HepG2 (cell line): ENCODE data around the gene CHMP4B. TPM values are rescaled to one million over a fixed set of nuclear protein-coding genes. Genes with fewer than 3 reads are reported as not detected.

ENCODE experiments used
- ATAC-seq: fragments of 200-7000 bp; cut with Tn5 transposase; 3 replicates; pipeline ENCODE4 v1.9.1; 2020; ENCODE audit warnings: mild to moderate bottlenecking, moderate library complexity
- BruUV-seq: library from RNA; stranded (reverse); fragments of 400-500 nt; replicated peaks from 2 replicates; lab custom pipeline; 2021; lab: Mats Ljungman, UMichigan
- CTCF ChIA-PET: fragments of 300-600 bp; formaldehyde crosslinking; extraction: SDS; loops from one replicate; lab custom pipeline; 2021; ENCODE audit warnings: low total read pairs, inconsistent platforms, low intra/inter-chr PET ratio; lab: Yijun Ruan, JAX
- POLR2A ChIA-PET: fragments of 350-600 bp; sonication (Branson Sonifier 250); formaldehyde crosslinking; loops from one replicate; lab custom pipeline; 2020; ENCODE audit warnings: antibody characterized with exemption, inconsistent platforms; lab: Yijun Ruan, JAX
- DNase-seq: peaks from one replicate; pipeline ENCODE4 v3.0.0-alpha.2; 2015; ENCODE audit warnings: low spot score
- FAIRE-seq: peaks from 3 replicates; lab custom pipeline; 2011; peaks lifted over from hg19 to GRCh38; lab: Jason Lieb, UNC
- H2AFZ ChIP-seq: one replicate; pipeline ENCODE4 v1.6.1; 2011; ENCODE audit warnings: low read length, inconsistent platforms
- H3K27ac ChIP-seq: fragments of 300-600 bp; 3 replicates; pipeline ENCODE4 v1.8.0; 2011; ENCODE audit warnings: mixed run types, mild to moderate bottlenecking, mixed read lengths, low read length, inconsistent platforms; ENCODE audit not compliant: insufficient read depth; ENCODE audit errors: extremely low read length
- H3K27me3 ChIP-seq, 2 experiments: fragments of 200-600 bp in 1 of 2; 2 replicates in 1 of 2; 3 replicates in 1 of 2; pipeline versions ENCODE4 v1.6.0 to v1.8.0; 2011; ENCODE audit warnings: low read length in 2 of 2, mild to moderate bottlenecking in 2 of 2, moderate library complexity in 2 of 2, inconsistent platforms in 1 of 2; ENCODE audit not compliant: insufficient read depth in 2 of 2, control insufficient read depth in 1 of 2
- H3K36me3 ChIP-seq, 2 experiments: fragments of 200-600 bp in 1 of 2; replicated peaks in 1 of 2; 2 replicates in 1 of 2; 3 replicates in 1 of 2; pipeline versions ENCODE4 v1.5.1 to v1.8.0; 2011; ENCODE audit warnings: low read length in 2 of 2, inconsistent platforms in 1 of 2; ENCODE audit not compliant: insufficient read depth in 2 of 2, control insufficient read depth in 1 of 2
- H3K4me1 ChIP-seq: 2 replicates; pipeline ENCODE4 v1.5.1; 2012; ENCODE audit warnings: low read length, inconsistent platforms; ENCODE audit not compliant: insufficient read depth
- H3K4me2 ChIP-seq: 2 replicates; pipeline ENCODE4 v1.6.0; 2011; ENCODE audit warnings: low read depth, low read length, inconsistent platforms
- H3K4me3 ChIP-seq, 3 experiments: fragments of 200-600 bp in 1 of 3; sonication (generic), shearing (Covaris generic) in 1 of 3; replicated peaks in 1 of 3; 2 replicates each; pipeline ENCODE4 v1.5.1; 2011 to 2016; ENCODE audit warnings: low read length in 3 of 3, inconsistent platforms in 2 of 3, low read depth in 2 of 3, mild to moderate bottlenecking in 2 of 3, control low read depth in 1 of 3, mixed read lengths in 1 of 3; ENCODE audit not compliant: insufficient read depth in 1 of 3
- H3K79me2 ChIP-seq: one replicate; pipeline ENCODE4 v1.6.1; 2011; ENCODE audit warnings: low read length, inconsistent platforms; ENCODE audit not compliant: insufficient read depth
- H3K9ac ChIP-seq: 2 replicates; pipeline ENCODE4 v1.6.0; 2011; ENCODE audit warnings: mild to moderate bottlenecking, low read depth, low read length, inconsistent platforms; ENCODE audit not compliant: insufficient read depth
- H3K9me3 ChIP-seq: 2 replicates; pipeline ENCODE4 v1.5.1; 2012; ENCODE audit warnings: mild to moderate bottlenecking, low read length
- H4K20me1 ChIP-seq: 2 replicates; pipeline ENCODE4 v1.6.0; 2011; ENCODE audit warnings: inconsistent platforms, mild to moderate bottlenecking, low read length, moderate library complexity; ENCODE audit not compliant: insufficient read depth
- KDM5B ChIP-seq: sonication (generic); formaldehyde crosslinking; IDR thresholded peaks from 2 replicates; pipeline ENCODE4 v1.4.0; 2020; ENCODE audit warnings: missing genetic modification reagents, mild to moderate bottlenecking, borderline replicate concordance
- KLF13 ChIP-seq: sonication (generic); formaldehyde crosslinking; IDR thresholded peaks from 2 replicates; pipeline ENCODE4 v1.4.0; 2020; ENCODE audit warnings: mild to moderate bottlenecking, missing genetic modification reagents
- PITX1 ChIP-seq: sonication (generic); formaldehyde crosslinking; IDR thresholded peaks from 2 replicates; pipeline ENCODE4 v1.5.1; 2020; ENCODE audit warnings: mild to moderate bottlenecking, missing genetic modification reagents
- ZNF737 ChIP-seq: sonication (generic); formaldehyde crosslinking; IDR thresholded peaks from 2 replicates; pipeline ENCODE4 v1.5.0; 2020; ENCODE audit warnings: missing genetic modification reagents, mild to moderate bottlenecking, borderline replicate concordance
- WGBS: methylation state at CpG from one replicate; pipeline ENCODE4 v1.1.6; 2017; ENCODE audit warnings: low lambda C conversion rate; 5-methylcytosine and 5-hydroxymethylcytosine counted together
- in situ Hi-C: cut with HindIII; loops from 2 replicates; pipeline ENCODE4 v1.10.0; 2017; ENCODE audit warnings: low pct_unique_long_range_greater_than_20kb; ENCODE audit not compliant: extremely low pct_ligation_motif_present
- intact Hi-C: fragments of 100-400 bp; cut with micrococcal nuclease; formaldehyde crosslinking; loops from one replicate; pipeline ENCODE4 v1.10.0; 2022; ENCODE audit not compliant: unreplicated experiment
- polyA plus RNA-seq, 8 experiments: library from polyadenylated mRNA; depleted of rRNA in 3 of 8; stranded (reverse) in 7 of 8; unstranded in 1 of 8; fragments of >200 nt; fragmentation: Illumina TruSeq in 4 of 8; extraction: Trizol in 4 of 8; gene quantifications; 2 replicates each; pipeline versions ENCODE4 v1.2.1 to v1.2.3, GENCODE V29; 2011 to 2016; ENCODE audit warnings: low read depth in 4 of 8, missing spikeins in 1 of 8, mixed read lengths in 1 of 8; ENCODE audit not compliant: insufficient read depth in 1 of 8
- total RNA-seq, 5 experiments: library from RNA; depleted of rRNA; stranded (reverse); fragments of >200 nt; fragmentation: Illumina TruSeq; extraction: Trizol; gene quantifications; 2 replicates each; pipeline ENCODE4 v1.2.3, GENCODE V29; 2016; ENCODE audit warnings: low read depth in 1 of 5
- TF ChIP-seq, protein P1 (sequence below): sonication (generic); formaldehyde crosslinking; IDR thresholded peaks from 2 replicates; pipeline ENCODE4 v1.8.0; 2023; ENCODE audit warnings: mild to moderate bottlenecking, missing genetic modification reagents
- TF ChIP-seq, protein P2 (sequence below): sonication (generic); formaldehyde crosslinking; IDR thresholded peaks from 2 replicates; pipeline ENCODE4 v1.8.1; 2023; ENCODE audit warnings: mild to moderate bottlenecking, moderate library complexity, missing genetic modification reagents

The CHMP4B gene
- total and polyA plus RNA-seq, 2 of the 13 experiments (the other 11 are each of a cell fraction or from before 2014, with no cell fraction given) = 40.1 to 45.6 TPM

- TF ChIP-seq PITX1 (peak; percentile 42; the same call in 1 of the 2 replicates), KLF13 (CRISPR knock-in tag) (0 out of 2 replicates have a peak, but pooled peaks have one; percentile 62), KDM5B (peak; percentile 44; the same call in 1 of the 2 replicates)
- TF ChIP-seq, protein P1, sequence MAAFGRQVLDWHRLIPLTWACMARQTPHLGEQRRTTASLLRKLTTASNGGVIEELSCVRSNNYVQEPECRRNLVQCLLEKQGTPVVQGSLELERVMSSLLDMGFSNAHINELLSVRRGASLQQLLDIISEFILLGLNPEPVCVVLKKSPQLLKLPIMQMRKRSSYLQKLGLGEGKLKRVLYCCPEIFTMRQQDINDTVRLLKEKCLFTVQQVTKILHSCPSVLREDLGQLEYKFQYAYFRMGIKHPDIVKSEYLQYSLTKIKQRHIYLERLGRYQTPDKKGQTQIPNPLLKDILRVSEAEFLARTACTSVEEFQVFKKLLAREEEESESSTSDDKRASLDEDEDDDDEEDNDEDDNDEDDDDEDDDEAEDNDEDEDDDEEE (CRISPR knock-in tag) = no peak
Measured at GRCh38 chr20:33857722-33858563, 46.8 kb downstream of the CHMP4B start (continued).

- no peak for FAIRE-seq
- ATAC-seq = peak; percentile 2; the same call in 1 of the 3 replicates
- in situ Hi-C loops = no loop called here
Measured at GRCh38 chr20:33858666-33859065, 47.5 kb downstream of the CHMP4B start.

More at GRCh38 chr20:33858666-33859065, 47.5 kb downstream of the CHMP4B start:
- ChIA-PET POLR2A (interaction anchor here (1.0 to 2.0 kb wide), 3 partner anchors 45 to 254 kb away, joined by 3 to 6 read pairs (median 3); partner anchors contain the start of genes EIF2S2 and RALY), CTCF (no interaction called here)
- TF ChIP-seq, protein P2, sequence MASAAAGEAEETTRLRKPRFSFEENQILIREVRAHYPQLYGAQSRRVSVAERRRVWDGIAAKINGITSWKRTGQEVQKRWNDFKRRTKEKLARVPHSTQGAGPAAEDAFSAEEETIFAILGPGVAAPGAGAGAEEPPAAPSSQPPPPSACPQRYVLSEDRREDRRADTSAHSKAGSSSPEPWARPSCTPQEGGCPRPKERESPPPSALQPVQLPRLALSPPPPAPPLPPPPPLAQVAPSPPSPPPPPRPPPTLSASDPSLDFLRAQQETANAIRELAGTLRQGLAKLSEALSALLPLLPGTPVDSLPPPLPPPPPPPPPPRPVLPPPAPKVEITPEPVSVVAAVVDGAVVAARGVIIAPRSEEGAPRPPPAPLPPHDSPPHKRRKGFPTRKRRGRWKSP (CRISPR knock-in tag) = 0 out of 2 replicates have a peak, but pooled peaks have one; percentile 30
- no peak for TF ChIP-seq ZNF737 (CRISPR knock-in tag)
- 91% methylated on average over 4 of the region's 4 CpGs for WGBS
- Histone ChIP-seq H3K36me3 (peaks cover 14 to 19% of the 10 kb centered on the region in 2 experiments), H3K79me2 (no peaks in the 10 kb centered on the region), H4K20me1 (no peaks in the 10 kb centered on the region), H3K27me3 (peaks cover 0 to 1% of the 10 kb centered on the region in 2 experiments; a peak in 1 of 5 replicates), H3K4me2 (0 out of 2 replicates have a peak overlapping the region, but pooled peaks have one; percentile 38), H3K4me1 (peaks cover 36% of the 10 kb centered on the region), H3K27ac (no peak overlapping the region), H3K4me3 (no peak overlapping the region), H3K9ac (no peak overlapping the region), H2AFZ (no peak overlapping the region), H3K9me3 (no peaks in the 10 kb centered on the region)
- DNase-seq = no peak
- no TSS peak for BruUV-seq
- intact Hi-C loops = no loop called here
